ENCODE results near the gene PBX1. TPM values are rescaled to one million over a fixed set of nuclear protein-coding genes. Genes with fewer than 3 reads are reported as not detected.
A peak's percentile ranks its signal among the peaks of the same experiment; 100 is the strongest.

PBX1 gene
- total RNA-seq, 1 donor from 2014 or later: 71.7 TPM

DNA sequence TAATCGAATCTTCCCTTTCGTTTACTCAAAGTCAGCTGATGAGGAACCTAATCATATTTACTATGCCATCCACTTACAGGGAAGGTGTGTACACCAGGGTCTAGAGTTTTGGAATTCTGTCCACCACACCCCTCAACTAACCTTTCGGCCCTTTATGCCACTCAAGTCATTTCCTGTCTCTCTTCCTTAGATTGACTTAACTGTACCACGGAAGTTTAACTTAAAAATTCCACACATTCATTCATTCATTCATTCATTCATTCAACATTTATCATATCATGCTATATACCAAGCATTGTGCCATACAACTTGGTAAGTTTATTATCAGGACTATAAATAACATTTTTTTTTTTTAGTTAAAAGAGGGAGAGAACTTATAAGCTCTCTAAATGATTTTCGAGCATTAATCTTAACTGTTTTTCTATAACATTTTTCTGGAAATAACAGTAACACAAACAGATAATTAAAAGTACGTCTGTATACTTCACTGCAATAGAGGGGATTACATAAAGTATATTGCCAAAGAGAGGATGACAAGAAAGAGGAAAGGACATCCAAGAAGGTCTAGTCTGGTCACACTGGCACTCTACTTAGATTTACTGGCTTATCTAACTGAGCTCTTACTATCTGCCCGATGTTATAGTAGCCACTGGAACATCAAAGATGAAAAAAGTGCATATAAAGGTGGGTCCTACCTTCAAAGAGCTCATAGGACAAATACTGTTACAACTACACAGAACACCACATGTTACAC lies 243.7 kb downstream of the PBX1 start:
- TF ChIP-seq, protein P1, sequence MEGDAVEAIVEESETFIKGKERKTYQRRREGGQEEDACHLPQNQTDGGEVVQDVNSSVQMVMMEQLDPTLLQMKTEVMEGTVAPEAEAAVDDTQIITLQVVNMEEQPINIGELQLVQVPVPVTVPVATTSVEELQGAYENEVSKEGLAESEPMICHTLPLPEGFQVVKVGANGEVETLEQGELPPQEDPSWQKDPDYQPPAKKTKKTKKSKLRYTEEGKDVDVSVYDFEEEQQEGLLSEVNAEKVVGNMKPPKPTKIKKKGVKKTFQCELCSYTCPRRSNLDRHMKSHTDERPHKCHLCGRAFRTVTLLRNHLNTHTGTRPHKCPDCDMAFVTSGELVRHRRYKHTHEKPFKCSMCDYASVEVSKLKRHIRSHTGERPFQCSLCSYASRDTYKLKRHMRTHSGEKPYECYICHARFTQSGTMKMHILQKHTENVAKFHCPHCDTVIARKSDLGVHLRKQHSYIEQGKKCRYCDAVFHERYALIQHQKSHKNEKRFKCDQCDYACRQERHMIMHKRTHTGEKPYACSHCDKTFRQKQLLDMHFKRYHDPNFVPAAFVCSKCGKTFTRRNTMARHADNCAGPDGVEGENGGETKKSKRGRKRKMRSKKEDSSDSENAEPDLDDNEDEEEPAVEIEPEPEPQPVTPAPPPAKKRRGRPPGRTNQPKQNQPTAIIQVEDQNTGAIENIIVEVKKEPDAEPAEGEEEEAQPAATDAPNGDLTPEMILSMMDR (conservative IDR thresholded peaks at IDR 0.05): no peak
- Mint-ChIP-seq H3K4me3 (no peak overlapping the region), H3K27ac (ENCODE audit: unreplicated experiment) (peak overlapping the region; percentile 16), H3K9me3 (no peaks in the 10 kb centered on the region), H3K36me3 (ENCODE audit: low read depth) (peaks cover 23% of the 10 kb centered on the region), H3K4me1 (peaks cover 11% of the 10 kb centered on the region), H3K27me3 (ENCODE audit: low read depth) (no peaks in the 10 kb centered on the region)
- no peak for DNase-seq (ENCODE audit: low read depth, low spot score)

DNA sequence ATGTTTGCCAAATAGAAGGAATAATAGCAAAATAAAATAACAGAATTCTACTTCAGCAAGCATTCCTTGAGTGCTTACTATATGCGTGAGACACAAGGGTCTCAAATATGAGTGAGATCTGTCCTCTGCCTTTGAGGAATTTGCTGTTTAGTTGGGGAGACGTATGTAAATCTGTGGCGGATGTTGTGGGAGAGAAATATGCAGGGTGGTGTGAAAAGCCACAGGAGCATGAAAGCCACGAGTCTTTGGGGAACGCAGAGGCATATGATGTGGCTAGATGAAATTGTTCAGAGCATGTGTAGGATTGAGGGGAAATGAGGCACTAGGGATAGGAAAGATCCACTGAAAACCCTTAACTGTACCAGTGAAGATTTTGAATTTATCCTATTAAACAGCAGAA lies 244.4 kb downstream of the PBX1 start:
- H3K36me3 Mint-ChIP-seq (ENCODE audit: low read depth): peaks cover 28% of the 10 kb centered on the region
- H3K4me1 Mint-ChIP-seq: peaks cover 11% of the 10 kb centered on the region
- TF ChIP-seq, protein P1 (conservative IDR thresholded peaks at IDR 0.05): no peak
- H3K9me3 Mint-ChIP-seq: no peaks in the 10 kb centered on the region
- no peak for DNase-seq (ENCODE audit: low read depth, low spot score)
- no peak overlapping the region for H3K4me3 Mint-ChIP-seq
- H3K27me3 Mint-ChIP-seq (ENCODE audit: low read depth): no peaks in the 10 kb centered on the region
- H3K27ac Mint-ChIP-seq (ENCODE audit: unreplicated experiment): no peak overlapping the region

DNA sequence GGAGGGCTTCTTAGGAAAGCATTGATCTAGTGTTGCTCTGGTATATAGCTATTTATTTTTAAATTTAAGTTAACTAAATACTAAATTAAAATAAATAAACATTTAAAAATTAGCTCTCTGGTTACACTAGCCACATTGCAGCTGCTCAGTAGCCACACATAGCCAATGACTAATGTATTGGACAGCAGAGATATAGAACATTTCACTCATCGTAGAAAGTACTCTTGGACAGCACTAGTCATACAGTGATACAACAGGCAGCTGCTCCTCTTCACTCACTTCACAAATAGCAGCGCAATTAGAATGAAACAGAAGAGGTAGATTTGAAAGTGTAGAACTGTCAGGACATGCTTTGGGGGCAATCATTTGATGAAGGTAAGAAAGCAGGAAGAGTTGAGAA lies 245.4 kb downstream of the PBX1 start:
- Mint-ChIP-seq H3K27ac (ENCODE audit: unreplicated experiment) (no peak overlapping the region), H3K36me3 (ENCODE audit: low read depth) (peaks cover 31% of the 10 kb centered on the region), H3K9me3 (no peaks in the 10 kb centered on the region), H3K4me1 (peaks cover 11% of the 10 kb centered on the region), H3K27me3 (ENCODE audit: low read depth) (no peaks in the 10 kb centered on the region), H3K4me3 (no peak overlapping the region)
- TF ChIP-seq, protein P1 (conservative IDR thresholded peaks at IDR 0.05): no peak
- DNase-seq (ENCODE audit: low read depth, low spot score): no peak

DNA sequence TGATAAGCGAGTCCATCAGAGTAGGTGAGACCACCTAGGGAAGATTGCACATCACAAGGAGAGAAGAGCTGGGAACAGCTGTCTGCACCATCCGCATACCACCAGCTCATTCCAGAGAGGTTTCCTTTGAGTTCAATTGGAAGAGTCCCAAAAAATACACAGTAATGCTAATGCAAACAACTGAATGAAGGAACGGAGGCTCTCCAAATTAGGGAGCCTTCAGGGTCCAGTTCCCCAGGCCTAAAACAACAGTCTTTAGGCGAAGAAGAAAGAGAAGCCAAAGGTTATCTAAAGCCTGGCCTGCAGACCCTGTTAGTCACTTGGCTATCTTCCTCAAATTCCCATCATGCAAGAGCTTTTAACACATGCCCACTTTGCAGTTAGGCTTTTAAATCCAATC lies 246.4 kb downstream of the PBX1 start:
- TF ChIP-seq, protein P1 (conservative IDR thresholded peaks at IDR 0.05): no peak
- no peaks in the 10 kb centered on the region for H3K27me3 Mint-ChIP-seq (ENCODE audit: low read depth)
- H3K36me3 Mint-ChIP-seq (ENCODE audit: low read depth): peaks cover 25% of the 10 kb centered on the region
- no peak overlapping the region for H3K27ac Mint-ChIP-seq (ENCODE audit: unreplicated experiment)
- H3K4me1 Mint-ChIP-seq: peaks cover 11% of the 10 kb centered on the region
- no peak overlapping the region for H3K4me3 Mint-ChIP-seq
- no peaks in the 10 kb centered on the region for H3K9me3 Mint-ChIP-seq
- no peak for DNase-seq (ENCODE audit: low read depth, low spot score)

DNA sequence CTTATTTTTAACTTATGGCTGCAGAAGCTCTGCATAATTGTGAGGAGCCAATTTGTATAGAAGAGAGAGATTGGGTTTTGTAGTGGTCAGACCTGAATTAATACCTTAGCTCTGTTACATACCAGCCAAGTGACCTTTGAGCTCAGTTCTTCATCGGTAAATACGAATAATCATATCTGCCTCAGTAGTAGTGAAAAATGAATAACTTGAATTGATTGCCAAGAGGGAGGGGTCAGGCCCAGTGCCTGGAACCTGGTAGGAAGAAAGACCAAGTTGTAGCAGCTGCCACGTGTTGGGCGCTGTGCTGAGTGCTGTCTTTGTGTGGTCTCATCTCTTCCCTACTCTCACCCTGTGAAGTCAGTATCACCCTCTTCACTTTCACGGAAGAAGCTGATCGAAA lies 247.5 kb downstream of the PBX1 start:
- TF ChIP-seq, protein P1 (conservative IDR thresholded peaks at IDR 0.05): no peak
- H3K27me3 Mint-ChIP-seq (ENCODE audit: low read depth): no peaks in the 10 kb centered on the region
- no peaks in the 10 kb centered on the region for H3K9me3 Mint-ChIP-seq
- no peak for DNase-seq (ENCODE audit: low read depth, low spot score)
- H3K36me3 Mint-ChIP-seq (ENCODE audit: low read depth): peaks cover 21% of the 10 kb centered on the region
- no peak overlapping the region for H3K4me3 Mint-ChIP-seq
- no peak overlapping the region for H3K27ac Mint-ChIP-seq (ENCODE audit: unreplicated experiment)
- H3K4me1 Mint-ChIP-seq: peaks cover 4% of the 10 kb centered on the region
